Panc1 (cell line): Measurements from ENCODE around the gene ZNF444. TPM values are rescaled to one million over a fixed set of nuclear protein-coding genes. Genes with fewer than 3 reads are reported as not detected.

ENCODE experiments used
- ATAC-seq: fragments of 200-7000 bp; cut with Tn5 transposase; 2 replicates; pipeline ENCODE4 v1.9.1; 2020; ENCODE audit warnings: mild to moderate bottlenecking, moderate library complexity
- BruUV-seq: library from RNA; stranded (reverse); fragments of 400-500 nt; replicated peaks from 2 replicates; lab custom pipeline; 2021; lab: Mats Ljungman, UMichigan
- CTCF ChIA-PET: fragments of 300-600 bp; sonication (Branson Sonifier 250); formaldehyde crosslinking; loops from one replicate; lab custom pipeline; 2022; ENCODE audit warnings: antibody characterized with exemption; lab: Charles Lee
- POLR2A ChIA-PET: fragments of 300-600 bp; sonication (Branson Sonifier 250); formaldehyde crosslinking; loops from one replicate; lab custom pipeline; 2022; ENCODE audit warnings: antibody characterized with exemption; lab: Charles Lee
- DNase-seq: peaks from one replicate; pipeline ENCODE4 v3.0.0-alpha.2; 2010; ENCODE audit warnings: low read depth, low spot score
- H3K27ac ChIP-seq: 2 replicates; pipeline ENCODE4 v1.5.1; 2011; ENCODE audit warnings: mild to moderate bottlenecking, low read length, inconsistent platforms
- H3K27me3 ChIP-seq: fragments of 200-500 bp; sonication (Bioruptor generic); 2 replicates; pipeline ENCODE4 v1.6.0; 2014; ENCODE audit warnings: low read length, inconsistent platforms; ENCODE audit not compliant: control insufficient read depth, insufficient read depth
- H3K36me3 ChIP-seq: fragments of 200-500 bp; sonication (Bioruptor generic); 2 replicates; pipeline ENCODE4 v1.5.1; 2014; ENCODE audit warnings: inconsistent platforms, mild to moderate bottlenecking, low read length, moderate library complexity; ENCODE audit not compliant: control insufficient read depth, insufficient read depth
- H3K4me1 ChIP-seq: 2 replicates; pipeline ENCODE4 v1.5.1; 2011; ENCODE audit warnings: inconsistent platforms, mild to moderate bottlenecking, low read length, moderate library complexity; ENCODE audit not compliant: control insufficient read depth, insufficient read depth
- H3K4me3 ChIP-seq, 2 experiments: 2 replicates each; pipeline ENCODE4 v1.5.1; 2011 to 2012; ENCODE audit warnings: low read depth in 2 of 2, low read length in 2 of 2, mild to moderate bottlenecking in 2 of 2, inconsistent platforms in 1 of 2, moderate library complexity in 1 of 2
- H3K9me3 ChIP-seq: fragments of 200-500 bp; sonication (Bioruptor generic); 2 replicates; pipeline ENCODE4 v1.5.1; 2014; ENCODE audit warnings: low read depth, mild to moderate bottlenecking, inconsistent platforms, low read length, moderate library complexity; ENCODE audit not compliant: control insufficient read depth, insufficient read depth
- POLR2AphosphoS5 ChIP-seq: IDR thresholded peaks from 2 replicates; pipeline ENCODE4 v1.6.1; 2012; ENCODE audit warnings: mild to moderate bottlenecking, low read depth, low read length, moderate library complexity
- SIN3A ChIP-seq: IDR thresholded peaks from 2 replicates; pipeline ENCODE4 v1.6.1; 2012; ENCODE audit warnings: low read depth, mild to moderate bottlenecking, low read length, moderate library complexity, borderline replicate concordance; ENCODE audit not compliant: insufficient read depth
- TCF7L2 ChIP-seq: IDR thresholded peaks from 2 replicates; pipeline ENCODE4 v1.6.1; 2011; ENCODE audit warnings: mild to moderate bottlenecking, low read depth, low read length, inconsistent platforms
- in situ Hi-C: cut with HindIII; loops from 2 replicates; pipeline ENCODE4 v1.10.0; 2016; ENCODE audit warnings: low sequenced_read_pairs, low pct_unique_long_range_greater_than_20kb
- intact Hi-C: fragments of 100-400 bp; cut with micrococcal nuclease; formaldehyde crosslinking; loops from one replicate; pipeline ENCODE4 v1.10.0; 2022; ENCODE audit not compliant: unreplicated experiment
- total RNA-seq: library from RNA; stranded (reverse); gene quantifications from one replicate; pipeline ENCODE4 v1.2.1, GENCODE V29; 2021; ENCODE audit not compliant: unreplicated experiment
- TF ChIP-seq, protein P1 (sequence below), 2 experiments: IDR thresholded peaks; 2 replicates each; pipeline ENCODE4 v1.6.1; 2011 to 2012; ENCODE audit warnings: low read depth in 2 of 2, control low read depth in 1 of 2, low read length in 1 of 2, mild to moderate bottlenecking in 1 of 2, moderate library complexity in 1 of 2; ENCODE audit not compliant: insufficient read depth in 1 of 2
- TF ChIP-seq, protein P2 (sequence below): fragments of 450-650 bp; IDR thresholded peaks from 2 replicates; pipeline ENCODE4 v1.5.1; 2017; ENCODE audit warnings: mild to moderate bottlenecking

The ZNF444 gene
- total RNA-seq, 1 experiment from 2014 or later, result 81.5 TPM

DNA sequence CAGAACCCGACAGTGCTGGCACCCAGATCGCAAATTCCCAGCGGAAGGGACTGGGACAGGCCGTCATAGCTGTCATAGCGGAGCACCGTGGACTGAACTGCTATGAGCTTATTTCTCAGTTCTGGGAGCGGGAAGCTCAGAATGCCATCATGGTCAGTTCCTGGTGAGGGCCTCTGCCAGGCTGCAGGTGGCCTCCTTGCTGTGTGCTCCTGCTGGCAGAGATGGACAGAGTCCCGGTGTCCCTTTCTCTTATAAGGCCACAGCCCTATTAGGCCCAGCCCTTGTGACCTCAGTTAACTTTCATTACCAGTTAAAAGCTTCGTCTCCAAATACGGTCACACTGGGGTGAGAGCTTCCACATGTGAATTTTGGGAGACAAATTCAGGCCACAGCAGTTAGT, 4.6 kb downstream of the ZNF444 start:
- DNase-seq, result no peak
- peaks cover 3% of the 10 kb centered on the region for H3K36me3 ChIP-seq
- no peaks in the 10 kb centered on the region for H3K27me3 ChIP-seq
- peaks cover 17% of the 10 kb centered on the region for H3K4me1 ChIP-seq
- intact Hi-C loops, result no loop called here
- TF ChIP-seq, protein P1, sequence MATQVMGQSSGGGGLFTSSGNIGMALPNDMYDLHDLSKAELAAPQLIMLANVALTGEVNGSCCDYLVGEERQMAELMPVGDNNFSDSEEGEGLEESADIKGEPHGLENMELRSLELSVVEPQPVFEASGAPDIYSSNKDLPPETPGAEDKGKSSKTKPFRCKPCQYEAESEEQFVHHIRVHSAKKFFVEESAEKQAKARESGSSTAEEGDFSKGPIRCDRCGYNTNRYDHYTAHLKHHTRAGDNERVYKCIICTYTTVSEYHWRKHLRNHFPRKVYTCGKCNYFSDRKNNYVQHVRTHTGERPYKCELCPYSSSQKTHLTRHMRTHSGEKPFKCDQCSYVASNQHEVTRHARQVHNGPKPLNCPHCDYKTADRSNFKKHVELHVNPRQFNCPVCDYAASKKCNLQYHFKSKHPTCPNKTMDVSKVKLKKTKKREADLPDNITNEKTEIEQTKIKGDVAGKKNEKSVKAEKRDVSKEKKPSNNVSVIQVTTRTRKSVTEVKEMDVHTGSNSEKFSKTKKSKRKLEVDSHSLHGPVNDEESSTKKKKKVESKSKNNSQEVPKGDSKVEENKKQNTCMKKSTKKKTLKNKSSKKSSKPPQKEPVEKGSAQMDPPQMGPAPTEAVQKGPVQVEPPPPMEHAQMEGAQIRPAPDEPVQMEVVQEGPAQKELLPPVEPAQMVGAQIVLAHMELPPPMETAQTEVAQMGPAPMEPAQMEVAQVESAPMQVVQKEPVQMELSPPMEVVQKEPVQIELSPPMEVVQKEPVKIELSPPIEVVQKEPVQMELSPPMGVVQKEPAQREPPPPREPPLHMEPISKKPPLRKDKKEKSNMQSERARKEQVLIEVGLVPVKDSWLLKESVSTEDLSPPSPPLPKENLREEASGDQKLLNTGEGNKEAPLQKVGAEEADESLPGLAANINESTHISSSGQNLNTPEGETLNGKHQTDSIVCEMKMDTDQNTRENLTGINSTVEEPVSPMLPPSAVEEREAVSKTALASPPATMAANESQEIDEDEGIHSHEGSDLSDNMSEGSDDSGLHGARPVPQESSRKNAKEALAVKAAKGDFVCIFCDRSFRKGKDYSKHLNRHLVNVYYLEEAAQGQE (IDR thresholded peaks at IDR 0.05; ENCODE audit: insufficient read depth in 1 of 2, low read depth in 2 of 2, low read length in 1 of 2), result no peak
- no peak for TF ChIP-seq SIN3A
- no peak for TF ChIP-seq POLR2AphosphoS5
- no peak for TF ChIP-seq TCF7L2
- TF ChIP-seq, protein P2, sequence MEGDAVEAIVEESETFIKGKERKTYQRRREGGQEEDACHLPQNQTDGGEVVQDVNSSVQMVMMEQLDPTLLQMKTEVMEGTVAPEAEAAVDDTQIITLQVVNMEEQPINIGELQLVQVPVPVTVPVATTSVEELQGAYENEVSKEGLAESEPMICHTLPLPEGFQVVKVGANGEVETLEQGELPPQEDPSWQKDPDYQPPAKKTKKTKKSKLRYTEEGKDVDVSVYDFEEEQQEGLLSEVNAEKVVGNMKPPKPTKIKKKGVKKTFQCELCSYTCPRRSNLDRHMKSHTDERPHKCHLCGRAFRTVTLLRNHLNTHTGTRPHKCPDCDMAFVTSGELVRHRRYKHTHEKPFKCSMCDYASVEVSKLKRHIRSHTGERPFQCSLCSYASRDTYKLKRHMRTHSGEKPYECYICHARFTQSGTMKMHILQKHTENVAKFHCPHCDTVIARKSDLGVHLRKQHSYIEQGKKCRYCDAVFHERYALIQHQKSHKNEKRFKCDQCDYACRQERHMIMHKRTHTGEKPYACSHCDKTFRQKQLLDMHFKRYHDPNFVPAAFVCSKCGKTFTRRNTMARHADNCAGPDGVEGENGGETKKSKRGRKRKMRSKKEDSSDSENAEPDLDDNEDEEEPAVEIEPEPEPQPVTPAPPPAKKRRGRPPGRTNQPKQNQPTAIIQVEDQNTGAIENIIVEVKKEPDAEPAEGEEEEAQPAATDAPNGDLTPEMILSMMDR, result no peak
- CTCF ChIA-PET, result interaction anchor here (0.5 kb wide), 1 partner anchor 107 kb away, joined by 3 read pairs; no protein-coding TSS in a partner anchor
- H3K27ac ChIP-seq, result no peak overlapping the region
- ATAC-seq, result no peak
- H3K9me3 ChIP-seq, result no peaks in the 10 kb centered on the region
- POLR2A ChIA-PET, result interaction anchor here (0.9 kb wide), 1 partner anchor 28 kb away, joined by 5 read pairs; no protein-coding TSS in a partner anchor
- no TSS peak for BruUV-seq
- in situ Hi-C loops, result no loop called here
- no peak overlapping the region for H3K4me3 ChIP-seq

DNA sequence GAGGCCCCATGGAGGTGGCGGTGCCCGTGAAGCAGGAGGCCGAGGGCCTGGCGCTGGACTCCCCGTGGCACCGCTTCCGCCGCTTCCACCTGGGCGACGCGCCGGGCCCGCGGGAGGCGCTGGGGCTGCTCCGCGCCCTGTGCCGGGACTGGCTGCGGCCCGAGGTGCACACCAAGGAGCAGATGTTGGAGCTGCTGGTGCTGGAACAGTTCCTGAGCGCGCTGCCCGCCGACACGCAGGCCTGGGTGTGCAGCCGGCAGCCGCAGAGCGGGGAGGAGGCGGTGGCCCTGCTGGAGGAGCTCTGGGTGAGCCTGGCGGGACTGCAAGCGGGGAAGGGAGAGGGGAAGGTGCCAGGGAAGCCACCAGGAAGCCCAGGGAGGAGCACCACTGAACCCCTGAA, 5.8 kb downstream of the ZNF444 start:
- POLR2A ChIA-PET, result no interaction called here
- H3K9me3 ChIP-seq, result no peaks in the 10 kb centered on the region
- ATAC-seq (no peak), DNase-seq (no peak)
- CTCF ChIA-PET, result no interaction called here
- no TSS peak for BruUV-seq
- no peak overlapping the region for H3K27ac ChIP-seq
- in situ Hi-C loops, result no loop called here
- intact Hi-C loops, result no loop called here
- H3K27me3 ChIP-seq, result no peaks in the 10 kb centered on the region
- TF ChIP-seq, protein P2, result no peak
- no peak for TF ChIP-seq SIN3A
- TF ChIP-seq, protein P1 (IDR thresholded peaks at IDR 0.05; ENCODE audit: insufficient read depth in 1 of 2, low read depth in 2 of 2, low read length in 1 of 2), result no peak
- no peak for TF ChIP-seq POLR2AphosphoS5
- no peak for TF ChIP-seq TCF7L2
- H3K4me3 ChIP-seq, result no peak overlapping the region
- peaks cover 3% of the 10 kb centered on the region for H3K36me3 ChIP-seq
- H3K4me1 ChIP-seq, result peaks cover 16% of the 10 kb centered on the region
